Loucy (cell line): Measurements from ENCODE around the gene CSRNP2.

Experiments used
- H2AFZ ChIP-seq: fragments of 200-600 bp; sonication (generic); 2 replicates; pipeline ENCODE4 v1.6.0; 2016; ENCODE audit warnings: antibody characterized with exemption, mild to moderate bottlenecking, low read length, moderate library complexity
- H3F3A ChIP-seq: fragments of 200-600 bp; 2 replicates; pipeline ENCODE4 v1.6.0; 2016; ENCODE audit warnings: antibody characterized with exemption, low read depth, mild to moderate bottlenecking
- H3K27me3 ChIP-seq: fragments of 200-600 bp; sonication (generic); 2 replicates; pipeline ENCODE4 v1.6.1; 2014; ENCODE audit warnings: low read length, mild to moderate bottlenecking; ENCODE audit not compliant: insufficient read depth, poor library complexity, severe bottlenecking
- H3K36me3 ChIP-seq: fragments of 200-600 bp; sonication (generic); 2 replicates; pipeline ENCODE4 v1.6.1; 2016; ENCODE audit warnings: low read length; ENCODE audit not compliant: insufficient read depth
- H3K4me1 ChIP-seq: fragments of 200-600 bp; sonication (generic); 2 replicates; pipeline ENCODE4 v1.5.1; 2014; ENCODE audit warnings: low read length, mild to moderate bottlenecking; ENCODE audit not compliant: insufficient read depth, poor library complexity, severe bottlenecking
- H3K4me2 ChIP-seq: fragments of 200-600 bp; sonication (generic); 2 replicates; pipeline ENCODE4 v1.6.0; 2014; ENCODE audit warnings: antibody characterized with exemption, low read length, low read depth, mild to moderate bottlenecking; ENCODE audit not compliant: poor library complexity, severe bottlenecking
- H3K4me3 ChIP-seq: fragments of 200-600 bp; sonication (generic); 2 replicates; pipeline ENCODE4 v1.5.1; 2014; ENCODE audit warnings: low read length, mild to moderate bottlenecking, mixed read lengths; ENCODE audit not compliant: poor library complexity, severe bottlenecking
- H3K79me2 ChIP-seq: fragments of 200-600 bp; sonication (generic); 2 replicates; pipeline ENCODE4 v1.6.1; 2014; ENCODE audit warnings: low read length; ENCODE audit not compliant: insufficient read depth
- H3K9ac ChIP-seq: fragments of 200-600 bp; sonication (generic); 2 replicates; pipeline ENCODE4 v1.6.0; 2014; ENCODE audit warnings: mild to moderate bottlenecking, low read depth, low read length, moderate library complexity; ENCODE audit not compliant: poor library complexity, severe bottlenecking
- H3K9me2 ChIP-seq: fragments of 200-600 bp; sonication (generic); replicated peaks from 2 replicates; pipeline ENCODE4 v1.6.1; 2016; ENCODE audit warnings: low read depth, low read length, mixed read lengths
- H3K9me3 ChIP-seq: fragments of 200-600 bp; sonication (generic); 2 replicates; pipeline ENCODE4 v1.6.1; 2014; ENCODE audit warnings: mild to moderate bottlenecking, antibody characterized with exemption, low read length, low read depth; ENCODE audit not compliant: insufficient read depth
- H4K20me1 ChIP-seq: fragments of 200-600 bp; sonication (generic); 2 replicates; pipeline ENCODE4 v1.6.0; 2014; ENCODE audit warnings: antibody characterized with exemption, low read length, mild to moderate bottlenecking; ENCODE audit not compliant: insufficient read depth, poor library complexity, severe bottlenecking
- CTCF ChIP-seq: fragments of 200-600 bp; sonication (generic); conservative IDR thresholded peaks from 2 replicates; pipeline ENCODE4 v1.5.1; 2014; ENCODE audit warnings: mild to moderate bottlenecking, antibody characterized with exemption, low read length
- EZH2phosphoT487 ChIP-seq: fragments of 200-600 bp; IDR thresholded peaks from 2 replicates; pipeline ENCODE4 v1.6.1; 2018; ENCODE audit warnings: antibody characterized with exemption, mild to moderate bottlenecking, moderate library complexity, borderline replicate concordance

The CSRNP2 gene

GRCh38 chr12:51128919-51129318 lies 45.5 kb upstream of the CSRNP2 start:
- H4K20me1 ChIP-seq, result no peaks in the 10 kb centered on the region
- H3K4me1 ChIP-seq, result no peaks in the 10 kb centered on the region
- no peak overlapping the region for H3K4me3 ChIP-seq
- H3K9me3 ChIP-seq, result no peaks in the 10 kb centered on the region
- H2AFZ ChIP-seq, result no peak overlapping the region
- H3K79me2 ChIP-seq, result no peaks in the 10 kb centered on the region
- no peak overlapping the region for H3K4me2 ChIP-seq
- H3K36me3 ChIP-seq, result no peaks in the 10 kb centered on the region
- H3K9me2 ChIP-seq, result no peaks in the 10 kb centered on the region
- H3F3A ChIP-seq, result no peaks in the 10 kb centered on the region
- TF ChIP-seq EZH2phosphoT487 (no peak), CTCF (no peak)
- H3K9ac ChIP-seq, result no peak overlapping the region
- no peaks in the 10 kb centered on the region for H3K27me3 ChIP-seq

GRCh38 chr12:51127050-51127729 lies 43.8 kb upstream of the CSRNP2 start:
- Histone ChIP-seq H3K4me2 (no peak overlapping the region), H3K9me2 (no peaks in the 10 kb centered on the region), H3K9me3 (no peaks in the 10 kb centered on the region), H3K4me1 (no peaks in the 10 kb centered on the region), H4K20me1 (no peaks in the 10 kb centered on the region), H3K4me3 (no peak overlapping the region), H2AFZ (no peak overlapping the region), H3K9ac (no peak overlapping the region), H3K36me3 (no peaks in the 10 kb centered on the region), H3F3A (no peaks in the 10 kb centered on the region), H3K27me3 (no peaks in the 10 kb centered on the region), H3K79me2 (no peaks in the 10 kb centered on the region)
- TF ChIP-seq CTCF (no peak), EZH2phosphoT487 (no peak)

GRCh38 chr12:51126297-51126696 lies 42.9 kb upstream of the CSRNP2 start:
- H3K9me2 ChIP-seq, result no peaks in the 10 kb centered on the region
- no peak overlapping the region for H3K4me2 ChIP-seq
- H3F3A ChIP-seq, result no peaks in the 10 kb centered on the region

More at GRCh38 chr12:51126297-51126696, 42.9 kb upstream of the CSRNP2 start:
- no peaks in the 10 kb centered on the region for H3K79me2 ChIP-seq
- no peaks in the 10 kb centered on the region for H3K27me3 ChIP-seq
- no peak overlapping the region for H3K4me3 ChIP-seq
- no peaks in the 10 kb centered on the region for H3K36me3 ChIP-seq
- TF ChIP-seq EZH2phosphoT487 (no peak), CTCF (no peak)
- no peaks in the 10 kb centered on the region for H4K20me1 ChIP-seq
- no peak overlapping the region for H3K9ac ChIP-seq
- H3K4me1 ChIP-seq, result no peaks in the 10 kb centered on the region
- no peaks in the 10 kb centered on the region for H3K9me3 ChIP-seq
- H2AFZ ChIP-seq, result 0 out of 2 replicates have a peak overlapping the region, but pooled peaks have one; percentile 39
